HepG2 (cell line): ENCODE results near the gene NIN. TPM values are rescaled to one million over a fixed set of nuclear protein-coding genes. Genes with fewer than 3 reads are reported as not detected.

Experiments
- CERS6 ChIP-seq: sonication (generic); formaldehyde crosslinking; IDR thresholded peaks from 2 replicates; pipeline ENCODE4 v1.5.0; 2020; ENCODE audit warnings: missing genetic modification reagents
- FOXA3 ChIP-seq: IDR thresholded peaks from 2 replicates; pipeline ENCODE4 v1.6.1; 2016; ENCODE audit warnings: missing genetic modification reagents, missing compliant biosample characterization
- HMGXB3 ChIP-seq: sonication (generic); formaldehyde crosslinking; IDR thresholded peaks from 2 replicates; pipeline ENCODE4 v1.4.0; 2020; ENCODE audit warnings: missing genetic modification reagents, borderline replicate concordance
- HNRNPUL1 ChIP-seq: fragments of 200-400 bp; formaldehyde crosslinking; IDR thresholded peaks from 2 replicates; pipeline ENCODE4 v1.6.1; 2017; ENCODE audit warnings: low read depth, mild to moderate bottlenecking, low read length, moderate library complexity
- IRF9 ChIP-seq: sonication (generic); formaldehyde crosslinking; IDR thresholded peaks from 2 replicates; pipeline ENCODE4 v1.8.0; 2022; ENCODE audit warnings: missing genetic modification reagents, mild to moderate bottlenecking, borderline replicate concordance
- KDM4B ChIP-seq: sonication (generic); formaldehyde crosslinking; IDR thresholded peaks from 2 replicates; pipeline ENCODE4 v1.4.0; 2020; ENCODE audit warnings: missing genetic modification reagents
- NCOA2 ChIP-seq: sonication (generic); formaldehyde crosslinking; IDR thresholded peaks from 2 replicates; pipeline ENCODE4 v1.8.0; 2022; ENCODE audit warnings: inconsistent platforms
- POLR2AphosphoS2 ChIP-seq: IDR thresholded peaks from 2 replicates; pipeline ENCODE4 v1.6.1; 2011; ENCODE audit warnings: low read depth, low read length, improper control_type of control experiment
- POLR2G ChIP-seq: fragments of 200-400 bp; formaldehyde crosslinking; IDR thresholded peaks from 2 replicates; pipeline ENCODE4 v1.6.1; 2018; ENCODE audit warnings: mild to moderate bottlenecking, low read depth, low read length, moderate library complexity
- PPARG ChIP-seq: conservative IDR thresholded peaks from 2 replicates; pipeline ENCODE4 v1.6.1; 2016; ENCODE audit warnings: missing biosample characterization, missing genetic modification reagents
- RELA ChIP-seq: sonication (generic); formaldehyde crosslinking; IDR thresholded peaks from 2 replicates; pipeline ENCODE4 v1.4.0; 2020; ENCODE audit warnings: missing genetic modification reagents
- SRY ChIP-seq: sonication (generic); formaldehyde crosslinking; IDR thresholded peaks from 2 replicates; pipeline ENCODE4 v1.8.0; 2022; ENCODE audit warnings: mild to moderate bottlenecking, missing genetic modification reagents
- ZNF556 ChIP-seq: sonication (generic); formaldehyde crosslinking; IDR thresholded peaks from 2 replicates; pipeline ENCODE4 v1.4.0; 2020; ENCODE audit warnings: mild to moderate bottlenecking, missing genetic modification reagents, borderline replicate concordance
- ZNF7 ChIP-seq: IDR thresholded peaks from 2 replicates; pipeline ENCODE4 v1.6.1; 2016; ENCODE audit warnings: missing biosample characterization, missing genetic modification reagents
- ZNF724P ChIP-seq: sonication (generic); formaldehyde crosslinking; IDR thresholded peaks from 2 replicates; pipeline ENCODE4 v1.8.0; 2022; ENCODE audit warnings: missing genetic modification reagents, borderline replicate concordance
- polyA plus RNA-seq, 8 experiments: library from polyadenylated mRNA; depleted of rRNA in 3 of 8; stranded (reverse) in 7 of 8; unstranded in 1 of 8; fragments of >200 nt; fragmentation: Illumina TruSeq in 4 of 8; extraction: Trizol in 4 of 8; gene quantifications; 2 replicates each; pipeline versions ENCODE4 v1.2.1 to v1.2.3, GENCODE V29; 2011 to 2016; ENCODE audit warnings: low read depth in 4 of 8, missing spikeins in 1 of 8, mixed read lengths in 1 of 8; ENCODE audit not compliant: insufficient read depth in 1 of 8
- total RNA-seq, 5 experiments: library from RNA; depleted of rRNA; stranded (reverse); fragments of >200 nt; fragmentation: Illumina TruSeq; extraction: Trizol; gene quantifications; 2 replicates each; pipeline ENCODE4 v1.2.3, GENCODE V29; 2016; ENCODE audit warnings: low read depth in 1 of 5
- TF ChIP-seq, protein P1 (sequence below): sonication (generic); formaldehyde crosslinking; IDR thresholded peaks from 2 replicates; pipeline ENCODE4 v1.5.0; 2020; ENCODE audit warnings: mild to moderate bottlenecking, missing genetic modification reagents, borderline replicate concordance
- TF ChIP-seq, protein P2 (sequence below): IDR thresholded peaks from 2 replicates; pipeline ENCODE4 v1.6.1; 2016; ENCODE audit warnings: mild to moderate bottlenecking

The NIN gene
- total and polyA plus RNA-seq, 2 of the 13 experiments (the other 11 are each of a cell fraction or from before 2014, with no cell fraction given): 2.8 to 9.7 TPM

DNA sequence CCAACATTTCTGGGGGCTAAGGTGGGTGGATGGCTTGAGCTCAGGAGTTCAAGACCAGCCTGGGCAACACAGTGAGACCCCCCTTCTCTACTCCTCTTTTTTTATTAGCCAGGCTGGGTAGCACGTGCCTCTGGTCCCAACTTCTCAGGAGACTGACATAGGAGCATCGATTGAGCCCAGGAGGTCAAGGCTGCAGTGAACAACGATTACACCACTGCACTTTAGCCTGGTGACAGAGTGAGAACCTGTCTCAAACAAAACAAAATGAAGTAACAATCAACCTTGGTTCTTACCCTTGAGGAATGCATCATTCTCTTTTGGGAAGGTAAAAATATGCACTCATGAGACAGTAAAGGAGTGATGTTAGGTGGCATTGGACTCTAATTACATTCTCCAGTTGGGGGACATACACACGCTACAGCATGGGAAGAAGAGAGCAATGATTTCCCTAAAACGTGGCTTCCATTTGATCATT lies 3.9 kb upstream of the NIN start (continued):
- TF ChIP-seq, protein P1, sequence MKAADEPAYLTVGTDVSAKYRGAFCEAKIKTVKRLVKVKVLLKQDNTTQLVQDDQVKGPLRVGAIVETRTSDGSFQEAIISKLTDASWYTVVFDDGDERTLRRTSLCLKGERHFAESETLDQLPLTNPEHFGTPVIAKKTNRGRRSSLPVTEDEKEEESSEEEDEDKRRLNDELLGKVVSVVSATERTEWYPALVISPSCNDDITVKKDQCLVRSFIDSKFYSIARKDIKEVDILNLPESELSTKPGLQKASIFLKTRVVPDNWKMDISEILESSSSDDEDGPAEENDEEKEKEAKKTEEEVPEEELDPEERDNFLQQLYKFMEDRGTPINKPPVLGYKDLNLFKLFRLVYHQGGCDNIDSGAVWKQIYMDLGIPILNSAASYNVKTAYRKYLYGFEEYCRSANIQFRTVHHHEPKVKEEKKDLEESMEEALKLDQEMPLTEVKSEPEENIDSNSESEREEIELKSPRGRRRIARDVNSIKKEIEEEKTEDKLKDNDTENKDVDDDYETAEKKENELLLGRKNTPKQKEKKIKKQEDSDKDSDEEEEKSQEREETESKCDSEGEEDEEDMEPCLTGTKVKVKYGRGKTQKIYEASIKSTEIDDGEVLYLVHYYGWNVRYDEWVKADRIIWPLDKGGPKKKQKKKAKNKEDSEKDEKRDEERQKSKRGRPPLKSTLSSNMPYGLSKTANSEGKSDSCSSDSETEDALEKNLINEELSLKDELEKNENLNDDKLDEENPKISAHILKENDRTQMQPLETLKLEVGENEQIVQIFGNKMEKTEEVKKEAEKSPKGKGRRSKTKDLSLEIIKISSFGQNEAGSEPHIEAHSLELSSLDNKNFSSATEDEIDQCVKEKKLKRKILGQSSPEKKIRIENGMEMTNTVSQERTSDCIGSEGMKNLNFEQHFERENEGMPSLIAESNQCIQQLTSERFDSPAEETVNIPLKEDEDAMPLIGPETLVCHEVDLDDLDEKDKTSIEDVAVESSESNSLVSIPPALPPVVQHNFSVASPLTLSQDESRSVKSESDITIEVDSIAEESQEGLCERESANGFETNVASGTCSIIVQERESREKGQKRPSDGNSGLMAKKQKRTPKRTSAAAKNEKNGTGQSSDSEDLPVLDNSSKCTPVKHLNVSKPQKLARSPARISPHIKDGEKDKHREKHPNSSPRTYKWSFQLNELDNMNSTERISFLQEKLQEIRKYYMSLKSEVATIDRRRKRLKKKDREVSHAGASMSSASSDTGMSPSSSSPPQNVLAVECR (CRISPR knock-in tag): peak; percentile 48; the same call in 1 of the 2 replicates
- no peak for TF ChIP-seq ZNF724P (CRISPR knock-in tag)
- TF ChIP-seq CERS6 (CRISPR knock-in tag): no peak
- TF ChIP-seq POLR2G: no peak
- peak; percentile 57; the same call in 1 of the 2 replicates for TF ChIP-seq NCOA2 (CRISPR knock-in tag)
- no peak for TF ChIP-seq SRY (CRISPR knock-in tag)
- TF ChIP-seq PPARG (CRISPR knock-in tag): peak; percentile 90
- no peak for TF ChIP-seq RELA (CRISPR knock-in tag)
- no peak for TF ChIP-seq KDM4B (CRISPR knock-in tag)
- TF ChIP-seq, protein P2, sequence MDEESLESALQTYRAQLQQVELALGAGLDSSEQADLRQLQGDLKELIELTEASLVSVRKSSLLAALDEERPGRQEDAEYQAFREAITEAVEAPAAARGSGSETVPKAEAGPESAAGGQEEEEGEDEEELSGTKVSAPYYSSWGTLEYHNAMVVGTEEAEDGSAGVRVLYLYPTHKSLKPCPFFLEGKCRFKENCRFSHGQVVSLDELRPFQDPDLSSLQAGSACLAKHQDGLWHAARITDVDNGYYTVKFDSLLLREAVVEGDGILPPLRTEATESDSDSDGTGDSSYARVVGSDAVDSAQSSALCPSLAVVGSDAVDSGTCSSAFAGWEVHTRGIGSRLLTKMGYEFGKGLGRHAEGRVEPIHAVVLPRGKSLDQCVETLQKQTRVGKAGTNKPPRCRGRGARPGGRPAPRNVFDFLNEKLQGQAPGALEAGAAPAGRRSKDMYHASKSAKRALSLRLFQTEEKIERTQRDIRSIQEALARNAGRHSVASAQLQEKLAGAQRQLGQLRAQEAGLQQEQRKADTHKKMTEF (CRISPR knock-in tag): peak; percentile 52; the same call in 1 of the 2 replicates
- no peak for TF ChIP-seq POLR2AphosphoS2
- TF ChIP-seq ZNF7: no peak
- no peak for TF ChIP-seq IRF9 (CRISPR knock-in tag)
- TF ChIP-seq FOXA3 (CRISPR knock-in tag): peak; percentile 56
- TF ChIP-seq HMGXB3: no peak
- TF ChIP-seq ZNF556 (CRISPR knock-in tag): 0 out of 2 replicates have a peak, but pooled peaks have one; percentile 56
- TF ChIP-seq HNRNPUL1: no peak
